OCI-LY7 (cell line): ENCODE results near the gene GJB3.

Source experiments
- EZH2phosphoT487 ChIP-seq: fragments of 200-600 bp; sonication (generic); IDR thresholded peaks from 2 replicates; pipeline ENCODE4 v1.6.1; 2018; ENCODE audit warnings: low read depth, borderline replicate concordance, mild to moderate bottlenecking, mixed run types, antibody characterized with exemption, low read length, moderate library complexity, mixed read lengths
- TF ChIP-seq, protein P1 (sequence below): fragments of 200-600 bp; sonication (generic); conservative IDR thresholded peaks from 2 replicates; pipeline ENCODE4 v1.5.1; 2014; ENCODE audit warnings: mild to moderate bottlenecking, antibody characterized with exemption, low read length, moderate library complexity, mixed read lengths

- TF ChIP-seq, protein P1, sequence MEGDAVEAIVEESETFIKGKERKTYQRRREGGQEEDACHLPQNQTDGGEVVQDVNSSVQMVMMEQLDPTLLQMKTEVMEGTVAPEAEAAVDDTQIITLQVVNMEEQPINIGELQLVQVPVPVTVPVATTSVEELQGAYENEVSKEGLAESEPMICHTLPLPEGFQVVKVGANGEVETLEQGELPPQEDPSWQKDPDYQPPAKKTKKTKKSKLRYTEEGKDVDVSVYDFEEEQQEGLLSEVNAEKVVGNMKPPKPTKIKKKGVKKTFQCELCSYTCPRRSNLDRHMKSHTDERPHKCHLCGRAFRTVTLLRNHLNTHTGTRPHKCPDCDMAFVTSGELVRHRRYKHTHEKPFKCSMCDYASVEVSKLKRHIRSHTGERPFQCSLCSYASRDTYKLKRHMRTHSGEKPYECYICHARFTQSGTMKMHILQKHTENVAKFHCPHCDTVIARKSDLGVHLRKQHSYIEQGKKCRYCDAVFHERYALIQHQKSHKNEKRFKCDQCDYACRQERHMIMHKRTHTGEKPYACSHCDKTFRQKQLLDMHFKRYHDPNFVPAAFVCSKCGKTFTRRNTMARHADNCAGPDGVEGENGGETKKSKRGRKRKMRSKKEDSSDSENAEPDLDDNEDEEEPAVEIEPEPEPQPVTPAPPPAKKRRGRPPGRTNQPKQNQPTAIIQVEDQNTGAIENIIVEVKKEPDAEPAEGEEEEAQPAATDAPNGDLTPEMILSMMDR, result no peak
- no peak for TF ChIP-seq EZH2phosphoT487
Measured at GRCh38 chr1:34825455-34826091, 44.6 kb downstream of the GJB3 start.
